Medulla oblongata (tissue), 1 donor: ENCODE measurements around the gene MUC22.
A peak's percentile ranks its signal among the peaks of the same experiment; 100 is the strongest.
"Not testable (repeated sequence)": the region's sequence is repeated elsewhere in the genome, so short reads cannot be mapped to it uniquely, and the experiment has no call there.

Source experiments
- DNase-seq: peaks from one replicate; pipeline ENCODE4 v3.0.0-alpha.2; 2015; ENCODE audit errors: extremely low spot score

Gene MUC22

GRCh38 chr6:31037682-31038081, 27.4 kb downstream of the MUC22 start:
- no peak for DNase-seq

GRCh38 chr6:31038559-31038958, 28.3 kb downstream of the MUC22 start:
- DNase-seq: no peak

DNA sequence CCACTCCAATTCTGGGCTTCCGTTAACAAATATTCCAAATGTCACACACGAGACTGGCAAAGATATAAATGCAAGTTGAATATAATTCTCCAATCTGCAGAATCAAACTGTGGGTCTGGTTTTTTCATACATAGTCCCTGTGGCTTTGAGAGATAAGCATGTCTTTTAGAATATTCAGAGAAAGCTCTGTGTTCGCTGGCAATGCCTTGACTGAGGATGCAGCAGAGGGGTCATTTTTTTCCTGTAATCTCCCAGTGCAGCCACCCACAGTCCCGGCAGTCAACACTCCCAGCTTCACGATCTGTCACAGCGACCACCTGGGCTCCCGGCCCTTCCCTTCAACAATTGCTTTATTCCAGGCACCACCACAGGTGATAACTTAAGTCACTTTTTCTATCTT, 30.5 kb downstream of the MUC22 start:
- no peak for DNase-seq

GRCh38 chr6:31041372-31041974, 31.2 kb downstream of the MUC22 start:
- DNase-seq: no peak

DNA sequence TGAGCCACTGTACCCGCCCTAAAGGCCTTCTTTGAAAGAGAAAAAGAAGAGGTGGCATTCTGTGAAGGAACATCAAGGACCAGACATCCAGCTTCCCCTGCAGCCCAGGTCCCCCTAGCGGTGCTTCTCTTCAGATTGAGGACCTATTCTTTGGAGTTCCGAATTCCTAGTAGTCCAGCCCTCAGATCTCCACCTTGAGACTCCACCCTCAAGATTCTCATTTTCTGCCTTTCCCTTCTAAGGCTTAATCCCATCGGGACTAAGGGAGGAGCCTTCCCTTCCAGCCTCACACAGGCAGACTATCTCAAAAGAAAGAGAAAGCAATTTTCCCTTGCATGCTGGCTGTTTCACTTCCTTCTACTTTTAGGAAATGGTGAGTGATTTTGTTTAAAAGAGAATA, 32.5 kb downstream of the MUC22 start:
- peak; percentile 68 for DNase-seq

DNA sequence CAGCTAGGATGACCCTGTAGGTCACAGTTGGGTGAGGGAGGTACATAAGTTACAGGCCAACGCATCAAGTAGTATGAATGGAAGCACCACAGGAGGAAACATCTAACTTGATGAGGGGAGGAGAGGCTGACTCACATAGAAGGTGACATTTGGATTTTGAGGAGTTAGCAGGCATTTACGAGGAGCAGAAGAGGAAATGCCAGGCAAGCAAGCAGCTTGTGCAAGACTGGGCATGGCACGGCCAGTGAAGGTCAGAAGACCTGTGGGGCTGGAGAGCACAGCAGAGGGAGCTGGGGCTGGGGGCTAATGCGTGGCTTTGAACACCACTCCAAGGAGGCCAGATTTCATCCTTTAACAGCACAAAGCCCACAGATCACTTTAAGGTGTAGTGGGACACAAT, 37.8 kb downstream of the MUC22 start:
- no peak for DNase-seq

- no peak for DNase-seq
These were observed 39.2 kb downstream of the MUC22 start for GRCh38 chr6:31049518-31049917.

GRCh38 chr6:31053187-31053586, 42.9 kb downstream of the MUC22 start:
- not testable (repeated sequence) for DNase-seq

GRCh38 chr6:31053873-31054272, 43.6 kb downstream of the MUC22 start:
- DNase-seq: peak; percentile 69

DNA sequence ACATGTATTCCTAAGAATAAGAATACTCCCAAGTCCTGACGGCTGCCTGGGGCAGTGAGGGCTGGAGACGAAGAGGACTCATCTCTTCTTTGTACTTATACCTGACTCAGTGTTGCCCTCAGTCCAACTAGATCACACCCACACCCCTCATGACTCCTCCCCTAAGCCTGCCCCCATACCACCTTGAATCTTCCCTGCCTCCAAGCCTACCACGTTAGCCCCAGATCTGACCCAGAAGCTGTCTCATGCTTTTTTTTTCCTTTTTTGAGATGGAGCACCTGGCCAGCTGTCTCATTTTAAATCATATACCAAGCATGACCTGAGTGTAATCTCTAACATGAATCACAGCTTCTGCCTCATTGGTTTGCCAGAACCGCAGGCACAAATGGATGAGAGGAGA, 45.2 kb downstream of the MUC22 start:
- DNase-seq: no peak

GRCh38 chr6:31057426-31058003, 47.2 kb downstream of the MUC22 start:
- peak; percentile 48 for DNase-seq

DNA sequence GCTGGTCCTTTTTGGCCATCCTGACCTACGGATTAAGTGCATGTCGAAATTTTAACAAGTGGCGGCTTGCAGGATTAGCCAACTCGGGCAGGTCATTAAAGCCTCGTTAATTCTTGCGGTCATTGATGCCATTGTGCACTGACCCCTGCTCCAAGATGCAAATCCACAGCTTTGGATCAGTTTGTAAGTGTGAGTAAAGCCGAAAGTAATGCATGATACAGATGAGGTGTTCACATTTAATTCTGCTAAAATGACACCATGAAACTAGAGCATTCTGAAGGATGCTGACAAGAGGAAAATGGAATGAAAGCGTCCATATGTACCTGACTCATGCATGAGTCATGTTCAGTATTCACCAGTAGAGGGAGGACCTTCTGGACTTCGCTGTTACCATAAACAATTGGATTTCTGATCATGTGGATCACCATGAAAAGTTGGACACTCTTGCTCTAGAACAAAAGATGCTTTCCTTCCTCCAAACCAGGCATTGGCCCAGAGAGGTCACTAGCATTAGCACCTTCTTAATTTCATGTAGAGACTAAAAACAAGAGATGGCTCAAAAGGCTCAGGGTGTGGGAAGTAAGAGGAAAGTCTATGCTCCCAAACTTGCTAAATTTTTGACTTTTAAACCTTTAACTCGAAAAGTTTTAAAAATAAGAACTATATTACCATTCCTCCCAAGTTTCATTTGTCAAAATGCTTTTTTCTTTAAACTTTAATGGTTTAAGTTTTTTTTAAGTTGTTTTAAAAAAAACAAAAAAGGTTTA, 48.0 kb downstream of the MUC22 start:
- peak; percentile 83 for DNase-seq

DNA sequence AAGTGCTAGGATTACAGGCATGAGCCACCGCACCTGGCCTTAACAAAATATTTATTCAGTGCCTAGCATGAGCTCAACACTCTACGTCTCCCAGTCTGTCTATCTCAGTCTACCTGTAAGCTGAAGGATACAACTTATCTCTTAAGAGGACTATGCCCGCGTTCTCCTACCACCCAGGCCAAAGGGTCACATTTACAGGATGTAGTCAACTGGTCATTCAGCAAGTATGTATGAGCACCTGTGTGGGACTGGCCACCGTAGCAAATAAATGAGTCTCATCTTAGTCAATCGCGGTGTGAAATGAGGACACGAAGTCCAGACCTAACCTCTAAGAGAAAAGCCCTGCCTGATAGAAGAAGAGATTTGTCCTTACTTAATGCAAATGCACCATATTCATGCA, 49.9 kb downstream of the MUC22 start:
- DNase-seq: no peak

DNA sequence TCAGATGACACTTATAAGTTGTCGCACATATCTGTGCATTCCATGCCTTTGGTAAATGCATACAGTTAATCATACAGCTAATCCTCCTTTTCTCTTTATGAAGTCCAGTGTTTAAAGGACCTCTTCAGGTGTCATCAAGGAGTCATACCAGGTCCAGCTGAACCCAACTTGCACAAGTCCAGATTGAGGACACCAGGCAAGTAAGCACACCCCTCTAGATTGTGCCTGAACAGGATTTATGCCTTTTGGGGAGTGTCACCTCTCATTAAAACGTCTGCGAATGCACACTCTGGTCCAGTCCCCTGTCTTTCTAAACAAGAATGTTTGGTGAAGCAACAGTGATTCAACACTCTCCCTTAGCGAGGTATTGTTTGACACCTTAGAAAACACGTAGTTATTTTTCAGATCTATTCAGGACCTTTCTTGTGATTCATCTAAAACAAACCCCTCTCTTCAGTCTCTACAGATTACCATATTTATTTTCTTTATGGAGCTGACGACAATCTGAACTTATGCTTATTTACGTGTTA, 53.7 kb downstream of the MUC22 start:
- no peak for DNase-seq

DNA sequence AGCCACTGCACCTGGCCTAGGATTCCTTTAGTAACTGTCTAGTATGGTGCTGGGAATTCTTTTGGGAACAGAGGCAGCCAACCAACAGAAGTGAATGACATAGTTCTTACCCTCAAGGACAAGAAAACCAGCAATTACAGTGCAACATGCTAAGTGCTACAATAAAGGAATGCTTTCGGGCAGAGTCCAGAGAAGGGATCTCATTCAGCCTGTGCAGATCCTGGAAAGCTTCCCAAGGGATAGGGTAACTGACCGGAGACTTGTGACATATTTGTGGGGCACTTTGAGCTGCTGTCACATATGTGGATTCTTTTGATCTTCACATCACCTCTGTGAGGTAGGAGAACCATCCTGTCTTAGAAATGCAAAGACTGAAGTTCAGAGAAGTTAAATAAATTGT, 55.3 kb downstream of the MUC22 start:
- DNase-seq: no peak

DNA sequence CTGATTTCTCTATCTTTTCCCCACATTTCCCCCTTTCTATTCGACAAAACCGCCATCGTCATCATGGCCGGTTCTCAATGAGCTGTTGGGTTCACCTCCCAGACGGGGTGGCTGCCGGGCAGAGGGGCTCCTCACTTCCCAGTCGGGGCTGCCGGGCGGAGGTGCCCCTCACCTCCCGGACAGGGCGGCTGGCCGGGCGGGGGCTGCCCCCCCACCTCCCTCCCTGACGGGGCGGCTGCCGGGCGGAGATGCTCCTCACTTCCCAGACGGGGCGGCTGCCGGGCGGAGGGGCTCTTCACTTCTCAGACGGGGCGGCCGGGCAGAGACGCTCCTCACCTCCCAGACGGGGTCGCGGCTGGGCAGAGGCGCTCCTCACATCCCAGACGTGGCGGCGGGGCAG, 56.8 kb downstream of the MUC22 start:
- not testable (repeated sequence) for DNase-seq

- DNase-seq: not testable (repeated sequence)
These were observed 57.8 kb downstream of the MUC22 start for GRCh38 chr6:31067891-31068668.

GRCh38 chr6:31068669-31069340, 58.5 kb downstream of the MUC22 start:
- DNase-seq: peak; percentile 96

DNA sequence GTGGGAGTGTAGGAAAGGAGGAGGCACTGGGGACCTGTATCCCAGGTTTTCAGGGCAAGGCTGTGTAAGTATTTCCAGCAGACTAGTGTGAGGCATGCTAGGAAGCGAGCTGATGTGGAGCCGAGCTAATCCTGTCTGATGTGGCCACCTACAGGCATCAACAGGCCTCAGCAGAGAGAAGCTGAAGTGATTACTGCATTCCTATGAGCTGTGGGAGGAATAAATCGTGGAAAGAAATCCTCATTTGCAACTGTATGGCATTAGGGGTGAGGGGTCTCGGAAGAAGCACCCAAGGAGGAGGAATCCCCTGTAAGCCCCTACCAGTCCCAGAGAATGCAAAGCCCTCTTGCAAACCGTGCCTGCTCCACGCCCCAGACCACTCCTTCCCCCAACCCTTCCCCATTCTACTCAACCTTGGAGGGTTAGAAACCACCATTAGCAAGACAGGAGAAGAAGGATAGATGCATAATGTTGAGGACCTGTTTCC, 60.5 kb downstream of the MUC22 start:
- DNase-seq: peak; percentile 91

DNA sequence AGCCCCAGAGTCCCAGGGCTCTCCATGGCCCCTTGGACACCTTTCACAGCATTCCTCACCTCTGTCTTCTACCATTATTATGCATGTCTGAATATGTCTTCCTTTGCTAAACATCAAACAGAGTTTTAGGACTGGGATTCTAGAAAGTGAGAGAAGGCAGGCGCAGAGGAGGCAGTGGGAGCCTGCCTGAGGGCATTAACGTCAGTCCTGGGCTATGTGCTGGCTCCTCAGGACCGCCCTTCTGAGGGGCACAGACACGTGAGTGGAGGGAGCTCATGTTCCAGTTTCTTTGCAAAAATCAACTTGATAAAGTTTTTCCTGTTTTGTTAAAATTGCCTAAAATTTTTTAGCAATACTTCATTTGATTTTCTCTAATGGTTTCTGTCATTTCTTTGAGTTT, 64.1 kb downstream of the MUC22 start:
- no peak for DNase-seq

GRCh38 chr6:31075528-31075927, 65.3 kb downstream of the MUC22 start:
- no peak for DNase-seq
